ENCODE measurements around the gene RSU1.

The RSU1 gene

DNA sequence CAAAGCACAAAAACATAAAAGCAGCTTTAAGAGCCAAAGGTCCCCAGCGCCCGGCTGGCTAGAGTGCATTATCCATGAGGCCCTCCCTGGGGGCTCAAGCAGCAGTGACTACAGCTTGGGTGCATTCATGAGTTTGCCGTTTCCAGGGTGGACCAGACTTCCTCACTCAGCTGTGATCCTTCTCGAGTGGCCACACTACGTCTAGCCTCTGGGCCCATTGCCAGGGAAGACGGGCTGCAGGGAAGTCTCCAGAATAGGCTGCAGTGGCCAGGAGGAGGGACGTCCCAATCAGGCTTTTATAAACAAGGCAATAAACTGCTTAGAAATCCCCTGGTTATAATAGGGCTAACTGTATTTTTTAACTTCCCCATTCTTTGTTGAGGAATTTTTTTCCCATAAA, 206.2 kb downstream of the RSU1 start:
- Histone ChIP-seq H3K9me2 (ENCODE audit: low read depth, low read length) (no peaks in the 10 kb centered on the region), H3K9me3 (ENCODE audit: low read length) (0 out of 2 replicates have a peak, but pooled peaks cover 3% of the 10 kb centered on the region), H3K27ac (ENCODE audit: low read depth, low read length, poor library complexity, severe bottlenecking) (no peak overlapping the region), H3K4me3 (ENCODE audit: low read depth, low read length, poor library complexity, severe bottlenecking) (no peak overlapping the region), H2AFZ (ENCODE audit: low read length) (no peak overlapping the region), H3K36me3 (ENCODE audit: insufficient read depth, low read length) (no peaks in the 10 kb centered on the region), H3K79me2 (ENCODE audit: insufficient read depth, low read length) (no peaks in the 10 kb centered on the region), H4K20me1 (ENCODE audit: insufficient read depth, low read length) (no peaks in the 10 kb centered on the region), H3K4me1 (ENCODE audit: insufficient read depth, low read length, severe bottlenecking) (no peaks in the 10 kb centered on the region), H3K9ac (ENCODE audit: low read length) (no peak overlapping the region), H3F3A (ENCODE audit: insufficient read depth, low read length) (no peaks in the 10 kb centered on the region), H3K27me3 (ENCODE audit: insufficient read depth, low read length) (no peaks in the 10 kb centered on the region), H3K4me2 (ENCODE audit: low read length) (no peak overlapping the region)
- TF ChIP-seq EZH2 (IDR thresholded peaks at IDR 0.05; ENCODE audit: borderline replicate concordance, low read length) (no peak), CTCF (IDR thresholded peaks at IDR 0.05; ENCODE audit: low read length) (no peak)

DNA sequence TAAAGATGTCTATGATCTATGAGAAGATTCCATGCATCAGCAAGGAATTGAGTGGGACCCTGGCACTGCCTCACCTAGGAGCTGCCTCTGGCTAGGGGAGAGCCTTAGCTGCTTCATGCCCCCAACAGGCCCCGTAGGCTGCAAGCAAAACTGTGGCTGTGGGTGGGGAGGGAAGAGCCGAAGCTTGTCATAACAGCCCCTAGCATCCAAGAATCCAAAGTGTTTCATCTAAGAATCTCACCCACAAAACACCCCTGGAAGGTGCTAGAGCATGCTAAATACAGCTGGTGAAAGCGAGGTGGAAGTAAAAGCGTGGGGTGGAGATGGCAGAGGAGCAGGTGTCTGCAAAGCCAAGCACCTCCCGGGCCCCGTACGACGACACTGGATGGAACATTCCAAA, 208.0 kb downstream of the RSU1 start:
- Histone ChIP-seq H3K9ac (ENCODE audit: low read length) (no peak overlapping the region), H3K4me1 (ENCODE audit: insufficient read depth, low read length, severe bottlenecking) (no peaks in the 10 kb centered on the region), H3F3A (ENCODE audit: insufficient read depth, low read length) (no peaks in the 10 kb centered on the region), H3K79me2 (ENCODE audit: insufficient read depth, low read length) (no peaks in the 10 kb centered on the region), H3K4me2 (ENCODE audit: low read length) (no peak overlapping the region), H2AFZ (ENCODE audit: low read length) (no peak overlapping the region), H4K20me1 (ENCODE audit: insufficient read depth, low read length) (no peaks in the 10 kb centered on the region), H3K9me3 (ENCODE audit: low read length) (no peaks in the 10 kb centered on the region), H3K27ac (ENCODE audit: low read depth, low read length, poor library complexity, severe bottlenecking) (no peak overlapping the region), H3K27me3 (ENCODE audit: insufficient read depth, low read length) (no peaks in the 10 kb centered on the region), H3K36me3 (ENCODE audit: insufficient read depth, low read length) (no peaks in the 10 kb centered on the region), H3K9me2 (ENCODE audit: low read depth, low read length) (no peaks in the 10 kb centered on the region), H3K4me3 (ENCODE audit: low read depth, low read length, poor library complexity, severe bottlenecking) (no peak overlapping the region)
- TF ChIP-seq CTCF (IDR thresholded peaks at IDR 0.05; ENCODE audit: low read length) (no peak), EZH2 (IDR thresholded peaks at IDR 0.05; ENCODE audit: borderline replicate concordance, low read length) (no peak)

DNA sequence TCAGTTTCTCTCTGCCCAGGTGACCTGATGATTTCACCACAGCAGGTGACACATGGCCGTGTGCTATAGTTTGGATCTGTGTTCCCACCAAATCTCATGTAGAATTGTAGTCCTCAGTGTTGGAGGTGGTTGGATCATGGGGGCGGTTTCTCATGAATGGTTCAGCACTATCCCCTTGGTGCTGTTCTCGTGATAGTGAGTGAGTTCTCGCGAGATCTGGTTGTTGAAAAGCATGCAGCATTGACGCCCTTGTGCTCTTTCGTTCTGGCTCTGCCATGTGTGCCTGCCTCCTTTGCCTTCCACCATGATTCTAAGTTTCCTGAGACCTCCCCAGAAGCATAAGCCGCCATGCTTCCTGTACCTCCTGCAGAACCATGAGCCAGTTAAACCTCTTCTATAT, 210.3 kb downstream of the RSU1 start:
- H4K20me1 ChIP-seq (ENCODE audit: insufficient read depth, low read length), result no peaks in the 10 kb centered on the region
- H3K9me3 ChIP-seq (ENCODE audit: low read length), result no peaks in the 10 kb centered on the region
- H3K9me2 ChIP-seq (ENCODE audit: low read depth, low read length), result no peaks in the 10 kb centered on the region
- H3K27me3 ChIP-seq (ENCODE audit: insufficient read depth, low read length), result no peaks in the 10 kb centered on the region
- H3K4me3 ChIP-seq (ENCODE audit: low read depth, low read length, poor library complexity, severe bottlenecking), result no peak overlapping the region
- no peaks in the 10 kb centered on the region for H3K4me1 ChIP-seq (ENCODE audit: insufficient read depth, low read length, severe bottlenecking)
- no peak overlapping the region for H3K27ac ChIP-seq (ENCODE audit: low read depth, low read length, poor library complexity, severe bottlenecking)
- H2AFZ ChIP-seq (ENCODE audit: low read length), result no peak overlapping the region
- TF ChIP-seq EZH2 (IDR thresholded peaks at IDR 0.05; ENCODE audit: borderline replicate concordance, low read length) (no peak), CTCF (IDR thresholded peaks at IDR 0.05; ENCODE audit: low read length) (no peak)
- H3K36me3 ChIP-seq (ENCODE audit: insufficient read depth, low read length), result no peaks in the 10 kb centered on the region
- no peaks in the 10 kb centered on the region for H3K79me2 ChIP-seq (ENCODE audit: insufficient read depth, low read length)
- H3K4me2 ChIP-seq (ENCODE audit: low read length), result no peak overlapping the region
- H3F3A ChIP-seq (ENCODE audit: insufficient read depth, low read length), result no peaks in the 10 kb centered on the region
- H3K9ac ChIP-seq (ENCODE audit: low read length), result no peak overlapping the region

All from OCI-LY1 (cell line).